Activated naive CD4-positive, alpha-beta T cell treated with anti-CD3 and anti-CD28 coated beads, Interleukin-2, amount 50 U/mL, for 16 hours (primary cell): ENCODE results near the gene CREBRF.
"Not testable (repeated sequence)": the region's sequence is repeated elsewhere in the genome, so short reads cannot be mapped to it uniquely, and the experiment has no call there.

ENCODE experiments used
- DNase-seq: peaks from one replicate; pipeline ENCODE4 v3.0.0-alpha.2; 2020

Gene CREBRF, protein sequence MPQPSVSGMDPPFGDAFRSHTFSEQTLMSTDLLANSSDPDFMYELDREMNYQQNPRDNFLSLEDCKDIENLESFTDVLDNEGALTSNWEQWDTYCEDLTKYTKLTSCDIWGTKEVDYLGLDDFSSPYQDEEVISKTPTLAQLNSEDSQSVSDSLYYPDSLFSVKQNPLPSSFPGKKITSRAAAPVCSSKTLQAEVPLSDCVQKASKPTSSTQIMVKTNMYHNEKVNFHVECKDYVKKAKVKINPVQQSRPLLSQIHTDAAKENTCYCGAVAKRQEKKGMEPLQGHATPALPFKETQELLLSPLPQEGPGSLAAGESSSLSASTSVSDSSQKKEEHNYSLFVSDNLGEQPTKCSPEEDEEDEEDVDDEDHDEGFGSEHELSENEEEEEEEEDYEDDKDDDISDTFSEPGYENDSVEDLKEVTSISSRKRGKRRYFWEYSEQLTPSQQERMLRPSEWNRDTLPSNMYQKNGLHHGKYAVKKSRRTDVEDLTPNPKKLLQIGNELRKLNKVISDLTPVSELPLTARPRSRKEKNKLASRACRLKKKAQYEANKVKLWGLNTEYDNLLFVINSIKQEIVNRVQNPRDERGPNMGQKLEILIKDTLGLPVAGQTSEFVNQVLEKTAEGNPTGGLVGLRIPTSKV

DNA sequence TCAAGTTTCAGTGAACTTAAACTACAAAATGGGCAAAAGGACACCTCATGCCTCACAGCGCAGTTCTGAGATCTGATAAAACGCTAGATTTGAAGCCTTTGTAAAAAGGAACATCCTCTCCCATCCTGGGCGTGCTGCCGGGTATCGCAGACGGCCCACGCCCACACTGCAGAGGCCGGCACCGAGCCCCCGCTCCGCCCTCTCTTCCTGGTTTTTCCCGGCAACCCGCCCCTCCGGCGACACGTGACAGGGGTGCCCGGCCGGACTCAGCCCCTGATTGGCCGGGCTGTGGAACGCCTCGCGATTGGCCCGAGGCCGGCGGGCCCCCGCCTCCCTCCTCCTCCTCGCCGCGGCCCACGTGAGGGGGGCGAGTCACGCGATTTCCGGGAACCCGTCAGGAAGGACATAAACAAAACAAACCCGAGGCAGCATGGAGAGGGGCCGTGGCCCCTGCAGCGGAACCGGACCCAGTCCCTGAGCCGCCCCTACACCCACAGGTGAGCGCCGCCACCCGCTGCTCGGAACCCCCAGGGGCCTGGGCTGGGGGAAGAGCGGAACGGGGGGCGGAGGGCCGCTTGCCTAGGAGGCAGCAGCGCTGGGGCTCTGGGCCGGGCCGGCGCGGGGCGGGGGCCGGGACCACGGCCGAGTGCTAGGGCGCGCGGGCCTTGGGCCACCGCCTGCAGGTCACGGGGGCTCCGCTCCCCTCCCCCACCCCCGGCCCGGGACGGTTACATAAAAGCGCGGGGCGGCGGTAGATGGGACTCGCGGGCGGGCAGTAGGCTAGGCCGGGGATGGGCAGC lies at the start of gene CREBRF:
Gene CREBRF, plus strand, starts transcription at position 370 of the 800 bp plus-strand sequence. CDS start 24,424 bp downstream, outside the sequence.
- DNase-seq: peak; percentile 98

DNA sequence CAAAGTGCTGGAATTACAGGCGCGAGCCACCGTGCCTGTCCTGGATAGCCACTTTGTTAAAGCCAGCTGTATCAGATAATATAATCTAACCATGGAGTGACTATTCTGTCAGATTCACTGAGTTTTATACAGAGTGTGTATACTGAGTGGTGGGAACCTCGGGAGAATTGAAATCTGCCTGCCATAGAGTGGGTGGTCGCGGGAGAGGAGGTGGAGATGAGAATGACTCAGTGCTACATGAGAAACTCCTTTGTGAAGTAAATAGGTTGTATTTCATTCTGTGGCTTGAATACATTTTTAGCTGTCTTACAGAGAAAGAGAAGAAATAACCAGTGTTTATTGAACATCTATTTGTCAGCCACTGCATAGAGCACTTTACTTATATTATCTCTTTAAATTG lies 46.1 kb upstream of the CREBRF start:
- no peak for DNase-seq

DNA sequence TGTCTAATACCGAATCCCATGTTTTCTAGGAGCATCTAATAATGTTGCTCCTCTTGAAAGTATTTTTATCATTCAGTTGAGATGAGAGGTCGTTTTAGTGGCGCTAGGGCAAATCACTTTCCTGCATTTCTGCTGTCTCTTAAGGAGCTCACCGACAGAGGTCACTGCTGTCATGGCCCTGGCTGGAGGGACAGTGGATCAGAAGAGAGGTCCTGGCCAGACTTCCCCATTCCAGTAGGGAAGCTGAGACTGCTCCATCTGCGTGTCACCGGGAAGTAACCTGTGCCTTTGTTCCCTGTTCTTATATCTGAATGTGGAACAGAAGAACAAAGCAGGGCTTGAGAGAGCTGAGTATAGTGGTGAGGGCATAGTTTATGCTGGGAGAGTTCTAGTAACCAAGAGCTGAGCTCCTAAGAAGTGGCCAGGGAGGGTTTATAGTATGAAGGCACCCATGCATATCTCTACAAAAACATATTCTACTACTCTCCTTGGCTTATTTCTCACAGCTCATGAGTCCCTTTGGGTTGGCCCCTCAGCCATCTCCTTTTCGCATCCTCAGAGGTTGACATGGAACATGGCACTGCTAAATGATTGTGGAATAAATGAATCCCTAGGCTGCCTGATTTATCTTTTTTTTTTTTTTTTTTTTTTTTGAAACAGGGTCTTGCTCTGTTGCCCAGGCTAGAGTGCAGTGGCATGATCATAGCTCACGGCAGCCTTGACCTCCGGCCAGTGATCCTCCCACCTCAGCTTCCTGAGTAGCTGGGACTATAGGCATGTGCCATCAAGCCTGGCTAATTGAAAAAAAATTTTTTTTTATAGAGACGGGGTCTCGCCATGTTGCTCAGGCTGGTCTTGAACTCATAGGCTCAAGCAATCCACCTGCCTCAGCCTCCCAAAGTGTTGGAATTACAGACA lies 45.3 kb upstream of the CREBRF start:
- DNase-seq: no peak

DNA sequence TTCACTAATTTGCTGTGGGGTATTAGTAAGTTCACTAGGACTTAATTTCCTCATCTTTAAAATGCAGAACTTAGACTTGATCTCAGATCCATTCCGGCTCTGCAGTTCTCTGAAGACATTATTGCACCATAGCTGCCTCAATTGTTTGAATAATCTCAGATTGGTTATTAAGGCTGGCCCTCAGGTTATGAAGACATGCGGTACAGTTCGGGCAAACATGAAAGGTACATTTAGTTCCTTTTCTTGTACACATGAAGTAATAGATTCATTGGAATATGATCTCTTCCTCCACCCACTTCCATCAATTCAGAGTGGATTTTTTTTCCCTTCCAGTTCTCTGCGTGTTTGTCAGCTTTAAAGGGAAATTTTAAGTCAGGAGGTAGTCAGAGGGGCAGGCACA lies 44.6 kb upstream of the CREBRF start:
- DNase-seq: no peak

DNA sequence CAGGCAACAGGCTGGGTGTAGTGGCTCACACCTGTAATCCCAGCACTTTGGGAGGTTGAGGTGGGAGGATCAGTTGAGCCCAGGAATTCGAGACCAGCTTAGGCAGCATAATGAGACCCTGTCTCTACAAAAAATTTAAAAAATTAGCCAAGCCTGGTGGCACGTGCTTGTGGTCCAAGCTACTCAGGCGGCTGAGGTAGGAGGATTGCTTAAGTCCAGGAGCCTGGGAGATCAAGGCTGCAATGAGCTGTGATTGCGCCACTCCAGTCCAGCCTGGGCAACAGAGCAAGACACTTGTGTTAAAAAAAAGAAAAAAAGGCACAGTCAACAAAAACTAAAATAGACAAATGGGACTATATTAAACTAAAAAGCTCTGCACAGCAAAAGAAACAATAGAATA lies 43.3 kb upstream of the CREBRF start:
- DNase-seq: no peak

DNA sequence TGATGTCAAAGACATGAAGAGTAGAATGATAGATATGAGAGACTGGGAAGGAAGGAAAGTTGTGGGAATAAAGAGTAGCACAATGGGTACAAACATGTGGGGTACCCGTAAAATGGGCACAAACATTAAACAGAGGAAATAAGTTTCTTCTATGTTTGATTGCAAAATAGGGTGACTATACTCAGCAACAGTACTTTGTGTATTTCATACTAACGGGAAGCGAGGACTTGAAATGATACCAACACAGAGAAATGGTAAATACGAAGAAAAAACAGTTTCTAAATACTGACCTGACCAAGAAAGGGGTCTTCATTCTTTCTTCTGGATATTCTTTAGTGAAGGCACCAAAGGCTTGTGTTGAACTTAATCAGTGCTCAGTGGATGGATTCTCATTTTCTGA lies 41.5 kb upstream of the CREBRF start:
- no peak for DNase-seq

DNA sequence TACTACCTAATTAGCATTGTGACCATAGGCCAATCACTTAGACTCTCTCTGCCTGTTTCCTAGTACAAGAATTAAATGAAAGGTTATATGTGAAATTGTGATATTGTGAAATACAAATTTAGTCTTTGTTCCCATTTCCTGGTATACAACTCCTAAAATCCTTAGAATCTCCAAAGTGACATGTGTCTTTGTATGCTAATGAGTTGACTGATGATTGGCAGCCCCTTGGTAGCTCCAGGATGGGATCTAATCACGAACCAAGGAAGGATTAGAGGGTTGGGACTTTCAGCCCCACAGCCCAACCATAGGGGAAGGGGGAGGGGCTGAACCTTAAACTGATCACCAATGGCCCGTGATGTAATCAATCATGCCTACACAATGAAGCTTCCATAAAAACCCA lies 41.0 kb upstream of the CREBRF start:
- DNase-seq: no peak

DNA sequence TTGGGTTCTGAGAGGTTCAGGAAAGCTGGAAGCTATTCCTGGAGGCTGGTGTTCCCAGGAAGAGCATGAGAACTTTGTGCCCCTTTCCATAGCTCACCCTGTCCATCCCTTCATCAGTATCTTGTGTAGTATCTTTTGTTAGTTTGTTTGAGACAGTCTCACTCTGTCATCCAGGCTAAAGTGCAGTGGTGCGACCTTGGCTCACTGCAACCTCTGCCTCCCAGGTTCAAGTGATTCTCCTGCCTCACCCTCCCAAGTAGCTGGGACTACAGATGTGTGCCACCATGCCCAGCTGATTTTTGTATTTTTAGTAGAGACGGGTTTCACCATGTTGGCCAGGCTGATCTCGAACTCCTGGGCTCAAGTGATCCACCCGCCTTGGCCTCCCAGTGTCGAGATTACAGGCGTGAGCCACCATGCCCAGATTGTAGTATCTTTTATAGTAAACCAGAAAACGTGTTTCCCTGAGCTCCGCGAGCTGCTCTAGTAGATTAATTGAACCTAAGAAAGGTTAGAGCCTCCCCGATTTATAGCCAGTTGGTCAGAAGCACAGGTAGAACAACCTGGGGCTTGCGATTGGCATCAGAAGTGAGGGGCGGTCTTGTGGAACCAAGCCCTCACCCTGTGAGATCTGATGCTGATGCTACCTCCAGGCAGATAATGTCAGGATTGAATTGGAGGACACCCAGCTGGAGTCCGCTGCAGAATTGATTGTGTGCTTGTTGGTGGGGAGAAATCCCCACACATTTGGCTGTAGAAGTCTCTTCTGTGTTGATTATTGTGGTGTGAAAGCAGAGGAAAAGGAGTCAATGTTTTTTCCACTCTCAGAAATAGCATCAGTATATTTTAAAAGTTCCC lies 40.3 kb upstream of the CREBRF start:
- DNase-seq: no peak

DNA sequence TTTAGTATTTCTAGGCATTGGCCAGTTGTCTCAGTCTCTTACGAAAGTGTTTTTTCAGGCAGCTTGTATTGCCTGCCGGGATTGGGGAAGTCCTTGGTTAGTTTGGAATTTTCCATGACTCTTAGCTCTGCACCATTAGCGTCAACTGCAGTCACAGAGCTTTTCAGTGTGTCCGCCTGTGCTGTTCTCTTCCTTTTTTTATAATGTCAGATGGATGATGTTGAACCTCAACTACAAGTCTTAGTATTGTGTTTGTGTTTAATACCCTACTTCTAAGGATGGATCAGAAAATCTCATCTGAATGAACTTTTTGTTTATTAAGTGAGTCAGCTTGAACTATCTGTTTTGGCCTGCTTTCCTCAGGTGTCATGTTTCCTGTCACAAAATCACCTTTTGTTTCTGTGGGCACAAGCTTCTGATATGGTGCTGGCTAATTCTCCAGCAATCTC lies 39.5 kb upstream of the CREBRF start:
- no peak for DNase-seq

DNA sequence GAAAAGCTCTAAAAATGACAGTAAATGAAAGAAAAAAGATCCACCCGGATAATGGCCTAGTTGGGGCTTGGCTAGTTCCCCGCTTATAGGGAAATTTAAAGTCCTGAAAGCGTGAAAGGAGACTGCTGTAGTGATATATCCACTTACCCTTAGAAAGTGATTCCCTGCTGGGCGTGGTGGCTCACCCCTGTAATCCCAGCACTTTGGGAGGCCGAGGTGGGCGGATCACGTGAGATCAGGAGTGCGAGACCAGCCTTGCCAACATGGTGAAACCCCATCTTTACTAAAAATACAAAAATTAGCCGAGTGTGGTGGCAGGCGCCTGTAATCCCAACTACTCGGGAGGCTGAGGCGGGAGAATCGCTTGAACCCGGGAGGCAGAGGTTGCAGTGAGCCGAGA lies 39.1 kb upstream of the CREBRF start:
- DNase-seq: not testable (repeated sequence)

DNA sequence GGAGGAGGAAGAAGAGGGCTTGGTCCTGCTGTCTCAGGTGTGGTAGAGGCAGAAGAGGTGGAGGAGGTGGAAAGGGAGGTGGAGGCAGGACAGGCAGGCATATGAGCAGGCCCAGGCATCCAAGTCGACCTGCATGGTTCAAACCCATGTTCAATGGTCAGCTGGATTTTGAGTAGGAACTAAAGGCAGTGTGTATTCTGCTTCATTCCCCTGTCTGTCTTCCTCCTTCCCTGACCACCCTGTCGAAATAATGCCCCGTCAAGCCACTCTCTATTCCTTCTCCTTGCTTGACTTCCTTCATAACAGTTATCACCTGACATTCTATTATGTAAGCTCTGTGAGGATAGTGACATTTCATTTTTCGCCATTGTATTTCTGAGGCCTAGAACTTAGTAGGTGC lies 37.8 kb upstream of the CREBRF start:
- no peak for DNase-seq

DNA sequence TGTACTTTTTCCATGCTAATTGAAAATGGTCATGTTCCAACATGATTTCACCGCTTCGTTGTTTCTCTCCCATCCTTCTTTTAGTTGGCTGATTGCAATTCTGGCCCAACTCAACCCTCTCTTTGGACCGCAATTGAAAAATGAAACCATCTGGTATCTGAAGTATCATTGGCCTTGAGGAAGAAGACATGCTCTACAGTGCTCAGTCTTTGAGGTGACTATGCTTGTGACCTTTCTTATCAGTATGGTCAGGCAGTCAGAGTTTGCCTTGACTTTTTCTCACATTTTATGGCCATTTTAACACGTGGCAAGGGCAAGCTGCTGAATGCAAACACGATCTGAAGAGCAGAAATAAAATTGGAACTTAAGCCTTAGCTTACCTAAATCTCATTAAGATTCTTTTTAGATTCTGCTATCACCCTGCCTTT lies 36.0 kb upstream of the CREBRF start:
- no peak for DNase-seq

DNA sequence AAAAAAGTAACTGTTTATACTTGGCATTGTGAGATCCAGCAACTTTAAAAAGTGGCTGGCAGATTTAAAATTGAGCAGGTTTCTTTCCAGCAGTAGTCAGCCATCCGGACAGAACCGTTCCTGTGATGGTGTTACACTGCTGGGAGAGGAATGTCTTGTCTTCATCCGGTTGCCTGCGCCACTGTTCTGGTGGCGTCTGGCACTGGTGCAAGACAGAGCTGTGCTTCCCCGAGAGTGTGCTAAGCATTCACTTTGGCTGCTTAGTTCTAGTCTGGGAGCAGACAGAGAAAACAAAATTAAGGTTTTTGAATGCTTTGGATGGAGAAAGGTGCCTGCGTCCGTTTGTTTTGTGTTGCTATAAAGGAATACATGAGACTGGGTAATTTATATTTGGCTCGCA lies 35.5 kb upstream of the CREBRF start:
- no peak for DNase-seq

DNA sequence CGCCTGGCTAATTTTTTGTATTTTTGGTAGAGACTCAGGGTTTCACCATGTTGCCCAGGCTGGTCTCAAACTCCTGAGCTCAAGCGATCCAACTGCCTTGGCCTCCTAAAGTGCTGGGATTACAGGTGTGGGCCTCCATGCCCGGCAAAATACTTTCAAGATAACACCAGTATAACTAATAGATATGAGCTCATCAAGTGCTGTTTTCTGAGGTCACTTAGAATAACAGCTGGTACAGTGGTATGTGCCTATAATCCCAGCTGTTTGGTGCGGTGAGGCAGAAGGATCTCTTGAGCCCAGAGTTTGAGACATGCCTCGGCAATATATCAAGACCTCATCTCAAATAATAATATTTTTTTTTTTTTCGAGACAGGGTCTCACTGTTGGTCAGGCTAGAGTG lies 30.5 kb upstream of the CREBRF start:
- no peak for DNase-seq

DNA sequence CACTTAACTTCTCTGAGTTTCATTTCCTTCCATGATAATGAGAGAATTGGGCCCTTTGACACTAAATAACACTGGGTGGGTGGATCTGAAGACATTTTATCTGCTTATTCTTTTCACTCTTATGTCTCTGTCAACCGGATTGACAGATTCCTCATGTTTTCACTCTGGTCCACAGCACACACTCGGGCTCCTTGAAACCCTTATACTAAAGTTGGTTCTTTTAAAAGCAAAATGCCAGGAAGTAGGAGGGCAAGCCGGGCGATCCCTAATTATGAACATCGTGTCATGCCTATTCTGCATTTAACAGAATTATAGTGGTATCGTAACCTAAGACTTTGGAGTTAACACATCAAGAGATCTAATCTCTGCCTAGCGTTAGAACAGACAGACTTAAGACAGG lies 28.2 kb upstream of the CREBRF start:
- DNase-seq: no peak

DNA sequence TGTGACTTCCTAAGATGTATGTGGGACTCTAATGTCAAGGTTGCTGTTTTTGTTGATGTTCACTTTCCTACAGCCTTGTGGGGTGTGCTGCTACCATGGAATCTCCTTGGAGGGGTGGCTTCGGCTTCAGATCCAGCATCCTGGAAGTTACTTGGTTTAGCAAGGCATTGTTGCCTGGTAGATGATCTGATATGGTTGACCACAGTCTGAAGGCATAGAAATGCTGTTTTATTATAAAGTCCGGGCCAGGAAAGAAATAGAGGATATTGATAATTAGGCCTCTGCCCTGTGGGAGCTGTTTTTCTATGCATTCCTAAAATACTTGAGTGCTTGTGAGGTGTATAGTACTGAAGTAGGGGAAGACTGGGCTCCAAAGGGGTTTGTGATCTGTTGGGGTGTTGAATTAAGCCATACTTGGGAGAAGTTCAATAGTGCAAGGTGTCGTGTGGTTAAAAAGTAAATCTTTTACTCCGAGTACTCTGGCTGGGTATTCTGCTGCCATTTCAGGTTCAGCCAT lies 27.3 kb upstream of the CREBRF start:
- DNase-seq: no peak

DNA sequence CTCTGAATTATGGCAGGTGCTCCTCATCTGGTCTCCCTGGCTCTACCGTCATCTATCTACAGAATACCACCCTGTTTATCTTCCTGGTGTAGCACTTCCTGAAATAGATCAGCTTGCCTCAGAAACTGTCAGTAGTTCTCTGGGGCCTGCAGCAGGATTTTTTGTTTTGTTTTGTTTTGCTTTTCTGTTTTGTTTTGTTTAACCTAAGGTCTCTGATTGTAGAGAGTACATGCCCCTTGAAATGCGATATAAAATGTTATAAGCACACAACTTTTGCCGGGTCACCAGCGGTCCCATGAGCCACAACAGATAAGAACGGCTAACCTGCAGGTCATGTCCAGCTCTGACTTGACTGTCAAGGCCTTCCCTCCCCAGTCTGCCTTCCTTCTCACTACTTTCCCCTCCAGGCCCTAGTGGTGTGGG lies 26.6 kb upstream of the CREBRF start:
- no peak for DNase-seq

DNA sequence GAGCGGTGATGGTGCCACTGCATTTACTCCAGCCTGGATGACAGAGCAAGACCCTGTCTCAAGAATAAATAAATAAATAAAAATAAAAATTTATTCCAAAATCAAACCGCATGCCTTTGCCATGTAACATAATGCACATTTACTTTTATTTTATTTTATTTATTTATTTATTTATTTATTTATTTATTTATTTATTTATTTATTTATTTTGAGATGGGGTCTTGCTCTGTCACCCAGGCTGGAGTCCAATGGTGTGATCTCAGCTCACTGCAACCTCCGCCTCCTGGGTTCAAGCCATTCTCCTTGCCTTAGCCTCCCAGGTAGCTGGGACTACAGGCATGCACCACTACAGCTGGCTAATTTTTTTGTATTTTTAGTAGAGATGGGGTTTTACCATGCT lies 24.1 kb upstream of the CREBRF start:
- DNase-seq: not testable (repeated sequence)

DNA sequence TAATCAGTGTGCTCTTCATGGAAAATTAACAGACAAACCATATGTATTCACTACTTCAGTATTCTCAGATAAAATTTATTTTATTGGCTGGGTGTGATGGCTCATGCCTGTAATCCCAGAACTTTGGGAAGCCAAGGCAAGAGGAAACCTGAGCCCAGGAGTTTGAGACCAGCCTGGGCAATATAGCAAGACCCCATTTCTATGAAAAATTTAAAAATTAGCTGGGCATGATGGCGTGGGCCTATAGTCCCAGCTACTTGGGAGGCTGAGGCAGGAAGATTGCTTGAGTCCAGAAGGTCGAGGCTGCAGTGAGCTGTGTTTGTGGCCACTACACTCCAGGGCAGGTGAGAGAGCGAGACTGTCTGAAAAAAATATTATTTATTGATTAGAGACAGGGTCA lies 23.4 kb upstream of the CREBRF start:
- no peak for DNase-seq

DNA sequence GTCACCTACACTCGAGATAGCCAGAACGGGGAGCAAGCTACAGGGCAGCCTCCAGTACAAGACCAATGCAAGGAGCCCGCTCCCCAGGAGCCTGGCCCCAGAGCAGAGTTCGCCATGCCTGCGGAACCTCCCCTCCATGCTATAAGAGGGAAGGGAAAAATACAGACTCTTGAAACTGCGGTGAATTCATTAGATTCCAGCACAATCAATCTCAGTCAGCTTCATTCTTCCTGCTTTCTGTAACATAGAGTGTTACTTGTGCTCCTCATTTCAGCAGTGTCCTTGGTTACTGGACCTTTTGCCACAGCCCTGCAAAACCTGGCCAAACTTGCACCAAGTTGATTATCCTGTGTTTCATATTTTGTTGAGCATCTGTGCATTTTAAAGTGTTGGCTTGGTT lies 22.2 kb upstream of the CREBRF start:
- no peak for DNase-seq
